Lung (tissue), 12 donors: ENCODE results near the gene NBL1. TPM values are rescaled to one million over a fixed set of nuclear protein-coding genes. Genes with fewer than 3 reads are reported as not detected.

Source experiments
- ATAC-seq: fragments of 200-7000 bp; cut with Tn5 transposase; one replicate; pipeline ENCODE4 v1.9.1; 2020; ENCODE audit warnings: moderate number of reproducible peaks; ENCODE audit not compliant: insufficient read depth, low FRiP score
- DNase-seq, 3 donors: peaks; one replicate each; pipeline ENCODE4 v3.0.0-alpha.2; 2013 to 2017
- H3K27ac ChIP-seq, 2 donors: one replicate each; pipeline ENCODE4 v1.5.1; 2013; ENCODE audit warnings: mild to moderate bottlenecking in 2 of 2, moderate library complexity in 2 of 2, control low read depth in 1 of 2, inconsistent platforms in 1 of 2, low read depth in 1 of 2, low read length in 1 of 2
- H3K27me3 ChIP-seq, 3 donors: one replicate each; pipeline ENCODE4 v1.5.1; 2013; ENCODE audit warnings: low read length in 2 of 3; ENCODE audit not compliant: control insufficient read depth in 3 of 3, insufficient read depth in 3 of 3
- H3K36me3 ChIP-seq, 4 donors: one replicate each; pipeline ENCODE4 v1.5.1; 2013; ENCODE audit warnings: low read length in 4 of 4, mild to moderate bottlenecking in 1 of 4, moderate library complexity in 1 of 4; ENCODE audit not compliant: control insufficient read depth in 4 of 4, insufficient read depth in 4 of 4
- H3K4me1 ChIP-seq, 5 donors: one replicate each; pipeline ENCODE4 v1.5.1; 2013; ENCODE audit warnings: low read length in 5 of 5, mild to moderate bottlenecking in 2 of 5, moderate library complexity in 1 of 5; ENCODE audit not compliant: control insufficient read depth in 5 of 5, insufficient read depth in 5 of 5
- H3K4me3 ChIP-seq: one replicate; pipeline ENCODE4 v1.5.1; 2013; ENCODE audit warnings: mild to moderate bottlenecking, control low read depth, moderate library complexity
- H3K9ac ChIP-seq, 2 donors: one replicate each; pipeline ENCODE4 v1.5.1; 2013; ENCODE audit warnings: low read length in 2 of 2, control low read depth in 1 of 2; ENCODE audit not compliant: insufficient read depth in 1 of 2
- H3K9me3 ChIP-seq, 4 donors: one replicate each; pipeline ENCODE4 v1.5.1; 2013; ENCODE audit warnings: low read length in 3 of 4, mild to moderate bottlenecking in 1 of 4, moderate library complexity in 1 of 4; ENCODE audit not compliant: control insufficient read depth in 4 of 4, insufficient read depth in 3 of 4
- WGBS, 2 donors: extraction: QIAGEN DNeasy Blood & Tissue Kit; methylation state at CpG; one replicate each; pipeline ENCODE4 v1.1.7; 2013; 5-methylcytosine and 5-hydroxymethylcytosine counted together
- polyA plus RNA-seq, 2 donors: library from polyadenylated mRNA; stranded (reverse); fragments of 200-250 nt; gene quantifications; one replicate each; pipeline ENCODE4 v1.2.1, GENCODE V29; 2013
- total RNA-seq, 2 donors: library from RNA; depleted of rRNA in 1 of 2; stranded (reverse); fragments of >200 nt in 1 of 2; gene quantifications; one replicate each; pipeline ENCODE4 v1.2.1, GENCODE V29; 2014 to 2021
- TF ChIP-seq, protein P1 (sequence below): IDR thresholded peaks from 2 replicates; pipeline ENCODE4 v1.5.1; 2012; ENCODE audit warnings: mild to moderate bottlenecking; ENCODE audit errors: control extremely low read depth, extremely low read depth
- donor health status: control.
- donor health status: control.
- donor health status: Bipolar disorder and iron deficiency.
- donor health status: healthy.
- donor health status: DM: yes; HTN: yes; CAD: no.

Gene NBL1
- total and polyA plus RNA-seq, 4 donors, result 48.0 to 133 (median 104) TPM

DNA sequence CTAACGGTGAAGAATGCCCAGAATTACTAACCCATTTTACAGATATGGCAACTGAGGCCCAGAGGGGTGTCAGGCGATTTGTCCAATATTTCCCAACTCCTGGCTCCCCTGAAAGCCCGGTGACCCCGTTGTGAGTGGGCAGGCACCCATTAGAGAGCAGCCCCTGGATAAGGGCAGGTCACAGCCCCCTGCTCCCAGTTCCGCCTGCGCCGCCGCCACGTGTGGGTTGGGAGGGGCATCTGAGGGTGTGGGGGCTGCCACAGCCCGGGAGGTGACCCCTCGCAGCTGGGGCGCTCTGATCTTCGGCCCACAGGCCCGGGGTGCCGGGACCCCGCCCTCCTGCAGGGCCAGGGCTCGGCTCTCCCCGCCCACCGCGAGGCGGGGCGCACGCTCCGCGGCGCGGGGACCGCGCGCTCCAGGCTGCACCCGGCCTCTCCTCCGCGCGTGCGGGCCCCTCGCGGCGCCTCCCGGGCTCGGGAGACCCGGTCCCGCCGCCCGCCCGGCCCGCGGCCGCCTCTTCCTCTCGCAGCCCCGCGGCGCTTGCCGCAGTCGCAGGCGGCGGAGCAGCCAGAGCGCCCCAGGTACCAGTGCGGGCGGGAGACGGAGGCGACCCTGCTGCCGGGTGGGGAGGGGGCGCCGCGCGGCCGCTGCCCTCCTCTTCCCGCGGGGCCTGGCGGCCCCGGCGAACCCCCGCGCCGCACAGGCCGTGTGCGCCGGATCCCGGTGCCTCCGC is 20.5 kb downstream of the NBL1 start, which contains the start of gene HTR6:
Gene HTR6 (plus strand): TSS at position 423 of the 733 bp plus-strand sequence. CDS start 879 bp downstream, outside the sequence.
- H3K36me3 ChIP-seq, result no peaks in the 10 kb centered on the region
- peaks cover 0 to 2% (median 0%) of the 10 kb centered on the region in 5 donors for H3K4me1 ChIP-seq
- no peak for ATAC-seq
- no peak for DNase-seq
- peaks cover 0 to 5% (median 0%) of the 10 kb centered on the region in 4 donors for H3K9me3 ChIP-seq
- WGBS, 2 donors, result 3 to 5% methylated on average over 42 to 80 of the region's 80 CpGs
- H3K27me3 ChIP-seq, result peaks cover 10 to 57% (median 23%) of the 10 kb centered on the region in 3 donors
- H3K9ac ChIP-seq, result no peak within 1 kb of the TSS
- no peak within 1 kb of the TSS for H3K27ac ChIP-seq
- no peak within 1 kb of the TSS for H3K4me3 ChIP-seq
- TF ChIP-seq, protein P1, sequence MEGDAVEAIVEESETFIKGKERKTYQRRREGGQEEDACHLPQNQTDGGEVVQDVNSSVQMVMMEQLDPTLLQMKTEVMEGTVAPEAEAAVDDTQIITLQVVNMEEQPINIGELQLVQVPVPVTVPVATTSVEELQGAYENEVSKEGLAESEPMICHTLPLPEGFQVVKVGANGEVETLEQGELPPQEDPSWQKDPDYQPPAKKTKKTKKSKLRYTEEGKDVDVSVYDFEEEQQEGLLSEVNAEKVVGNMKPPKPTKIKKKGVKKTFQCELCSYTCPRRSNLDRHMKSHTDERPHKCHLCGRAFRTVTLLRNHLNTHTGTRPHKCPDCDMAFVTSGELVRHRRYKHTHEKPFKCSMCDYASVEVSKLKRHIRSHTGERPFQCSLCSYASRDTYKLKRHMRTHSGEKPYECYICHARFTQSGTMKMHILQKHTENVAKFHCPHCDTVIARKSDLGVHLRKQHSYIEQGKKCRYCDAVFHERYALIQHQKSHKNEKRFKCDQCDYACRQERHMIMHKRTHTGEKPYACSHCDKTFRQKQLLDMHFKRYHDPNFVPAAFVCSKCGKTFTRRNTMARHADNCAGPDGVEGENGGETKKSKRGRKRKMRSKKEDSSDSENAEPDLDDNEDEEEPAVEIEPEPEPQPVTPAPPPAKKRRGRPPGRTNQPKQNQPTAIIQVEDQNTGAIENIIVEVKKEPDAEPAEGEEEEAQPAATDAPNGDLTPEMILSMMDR, result no peak

GRCh38 chr1:19665186-19665495 is 21.0 kb downstream of the NBL1 start:
- DNase-seq (no peak), ATAC-seq (no peak)
- Histone ChIP-seq H3K9ac (no peak overlapping the region), H3K27me3 (peaks cover 10 to 57% (median 23%) of the 10 kb centered on the region in 3 donors), H3K4me1 (peaks cover 0 to 1% (median 0%) of the 10 kb centered on the region in 5 donors), H3K9me3 (peaks cover 0 to 5% (median 0%) of the 10 kb centered on the region in 4 donors), H3K27ac (no peak overlapping the region), H3K36me3 (no peaks in the 10 kb centered on the region), H3K4me3 (no peak overlapping the region)
- TF ChIP-seq, protein P1, result no peak
- 0% methylated on average over 9 to 23 of the region's 23 CpGs for WGBS, 2 donors

- 16 to 17% methylated on average over 84 of the region's 84 CpGs for WGBS, 2 donors
- ATAC-seq, result no peak
- H3K36me3 ChIP-seq, result no peaks in the 10 kb centered on the region
- H3K27ac ChIP-seq, result no peak overlapping the region
- peaks cover 0 to 5% (median 0%) of the 10 kb centered on the region in 4 donors for H3K9me3 ChIP-seq
- H3K4me3 ChIP-seq, result no peak overlapping the region
- peaks cover 0 to 1% (median 0%) of the 10 kb centered on the region in 5 donors for H3K4me1 ChIP-seq
- TF ChIP-seq, protein P1, result no peak
- H3K27me3 ChIP-seq, result peaks cover 10 to 55% (median 23%) of the 10 kb centered on the region in 3 donors
- H3K9ac ChIP-seq, result no peak overlapping the region
- peak in 1 of 3 donors; percentile 18 for DNase-seq
These were observed 21.7 kb downstream of the NBL1 start for GRCh38 chr1:19665496-19666465.
